G401.6 (cell line): Measurements from ENCODE around the gene CFAP251.

Source experiments
- FAIRE-seq: peaks from 2 replicates; lab custom pipeline; 2012; peaks lifted over from hg19 to GRCh38; lab: Jason Lieb, UNC

The CFAP251 gene

GRCh38 chr12:121946313-121947025 is 28.1 kb downstream of the CFAP251 start:
- no peak for FAIRE-seq

DNA sequence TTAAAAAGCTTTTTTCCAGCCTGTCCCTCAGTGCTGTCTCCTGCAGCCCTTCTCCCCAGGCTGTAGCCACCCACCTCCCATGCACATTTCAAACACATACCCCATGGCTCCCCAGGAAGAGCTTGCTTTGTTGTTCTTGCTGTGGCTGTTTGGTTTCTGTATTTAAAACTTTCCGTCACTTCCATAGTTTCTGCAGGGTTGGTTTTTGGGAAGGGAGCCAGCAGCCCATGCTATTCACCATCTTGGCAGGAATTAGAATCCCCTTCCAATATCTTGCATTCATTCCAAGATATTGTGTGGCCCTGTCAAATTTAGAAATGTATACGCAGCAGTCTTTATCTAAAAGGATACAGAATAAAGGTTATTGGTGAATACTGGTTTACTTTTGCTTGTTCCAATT is 29.6 kb downstream of the CFAP251 start:
- no peak for FAIRE-seq

DNA sequence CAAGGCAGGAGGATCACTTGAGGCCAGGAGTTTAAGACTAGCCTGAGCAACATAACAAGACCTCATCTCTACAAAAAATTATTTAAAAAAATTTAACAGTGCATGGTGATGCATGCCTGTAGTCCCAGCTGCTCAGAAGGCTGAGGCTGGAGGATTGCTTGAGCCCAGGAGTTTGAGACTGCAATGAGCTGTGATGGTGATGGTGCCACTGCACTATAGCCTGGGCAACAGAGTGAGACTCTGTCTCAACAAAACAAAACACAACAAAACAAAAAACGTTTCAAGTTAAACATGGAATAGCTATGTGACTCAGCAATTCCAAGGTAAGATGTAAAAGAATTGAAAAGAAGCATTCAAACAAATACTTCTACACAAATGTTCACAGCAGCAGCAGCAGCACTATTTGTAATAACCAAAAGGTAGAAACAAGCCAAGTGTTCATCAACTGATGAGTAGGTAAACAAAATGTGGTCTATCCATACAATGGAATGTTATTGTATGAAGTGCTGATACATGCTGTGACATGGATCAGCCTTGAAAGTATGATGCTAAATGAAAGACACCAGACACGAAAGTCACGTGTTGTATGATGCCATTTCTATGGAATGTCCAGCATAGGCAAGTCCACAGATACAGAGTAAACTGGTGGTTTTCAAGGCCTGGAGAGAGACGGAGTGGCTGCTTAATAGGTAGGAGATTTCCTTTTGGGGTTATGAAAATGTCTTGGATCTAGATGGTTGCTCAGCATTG is 31.4 kb downstream of the CFAP251 start:
- no peak for FAIRE-seq

- no peak for FAIRE-seq
Measured at GRCh38 chr12:121953117-121953692, 34.8 kb downstream of the CFAP251 start.

DNA sequence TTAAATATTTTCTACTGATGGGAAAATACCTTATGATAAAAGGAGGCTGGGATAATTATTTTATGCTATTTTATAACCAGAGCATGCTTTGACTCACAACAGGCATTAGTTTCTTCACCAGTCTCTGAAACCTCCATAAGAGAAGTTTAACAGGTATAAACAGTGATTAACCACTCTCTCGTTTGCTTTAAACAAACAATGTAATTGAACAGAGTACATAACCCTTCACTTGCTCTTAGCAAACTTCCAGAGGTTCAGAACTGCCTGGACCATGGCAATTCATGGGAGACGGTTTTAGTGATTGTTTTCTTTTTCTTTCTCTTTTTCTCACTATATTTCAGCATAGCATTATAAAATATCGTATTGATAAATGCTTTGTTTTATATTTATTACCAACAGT is 35.3 kb downstream of the CFAP251 start:
- FAIRE-seq = no peak

DNA sequence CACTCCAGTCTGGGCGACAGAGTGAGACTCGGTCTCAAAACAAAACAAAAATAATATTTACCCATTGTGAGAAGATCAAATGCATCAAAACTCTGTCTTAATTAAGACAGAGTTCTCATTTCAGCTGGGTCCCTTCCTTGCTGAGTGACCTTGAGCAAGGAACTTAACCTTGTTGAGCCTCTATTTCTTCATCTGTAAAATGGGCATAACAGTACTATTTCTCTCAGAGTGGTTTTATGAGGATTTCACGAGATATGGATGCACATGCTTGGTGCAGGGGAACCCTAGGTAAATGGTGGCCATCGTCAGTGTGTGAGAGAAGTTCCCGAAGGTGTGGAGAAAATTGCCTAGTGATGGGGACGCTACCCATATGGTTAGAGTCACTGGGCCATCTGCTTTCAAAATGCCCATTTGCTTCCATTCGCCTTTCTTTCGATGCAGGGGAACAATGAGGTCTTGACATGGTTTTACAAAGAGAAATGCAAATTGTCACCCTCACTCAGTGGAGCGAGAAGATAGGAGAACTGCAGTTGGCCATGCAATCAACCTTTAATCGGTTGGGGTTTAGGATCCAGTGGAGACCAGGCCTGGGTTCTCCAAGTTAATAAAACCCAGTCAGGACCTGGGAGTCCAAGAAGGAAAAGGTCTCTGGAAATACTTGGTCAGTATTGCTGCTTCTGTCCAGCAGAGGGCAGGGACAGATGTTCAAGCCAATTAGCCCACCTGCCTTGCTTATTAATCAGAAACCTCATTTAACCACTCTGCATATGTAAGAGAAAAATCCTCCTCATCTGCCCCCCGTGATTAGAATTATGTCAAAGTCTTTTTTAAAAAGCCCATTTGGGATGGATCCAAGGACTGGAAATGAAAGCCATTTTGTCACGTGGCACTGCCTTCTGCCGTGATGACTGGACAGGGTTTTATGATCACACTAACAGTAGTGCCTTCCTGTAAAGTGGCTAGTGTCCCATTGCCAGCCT is 37.2 kb downstream of the CFAP251 start:
- FAIRE-seq = no peak

DNA sequence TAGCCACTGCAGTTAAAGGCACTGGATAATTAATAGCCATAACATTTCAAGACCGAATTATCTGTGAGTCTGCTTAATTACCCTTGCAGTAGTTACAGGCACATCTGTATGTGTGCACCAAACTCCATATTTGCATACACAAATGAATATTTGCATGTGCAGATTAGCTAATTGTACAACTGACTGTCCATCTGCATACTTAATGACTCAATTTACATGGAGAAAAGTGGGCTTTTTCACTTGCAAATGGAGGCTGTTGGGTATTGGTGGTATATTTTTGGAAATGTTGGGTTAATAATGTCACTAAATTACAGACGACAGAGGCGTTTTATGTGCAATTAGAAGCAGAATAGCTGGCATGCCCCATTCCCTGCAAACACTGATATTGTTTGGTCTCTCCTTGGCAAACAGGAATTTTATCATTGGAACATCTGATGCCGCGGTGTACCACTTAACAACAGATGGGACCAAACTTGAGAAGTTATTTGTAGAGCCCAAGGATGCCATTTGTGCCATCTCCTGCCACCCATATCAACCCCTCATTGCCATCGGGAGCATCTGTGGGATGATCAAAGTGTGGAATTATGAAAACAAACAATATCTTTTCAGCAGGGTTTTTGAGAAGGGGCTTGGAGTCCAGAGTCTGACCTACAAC is 39.6 kb downstream of the CFAP251 start:
- no peak for FAIRE-seq

DNA sequence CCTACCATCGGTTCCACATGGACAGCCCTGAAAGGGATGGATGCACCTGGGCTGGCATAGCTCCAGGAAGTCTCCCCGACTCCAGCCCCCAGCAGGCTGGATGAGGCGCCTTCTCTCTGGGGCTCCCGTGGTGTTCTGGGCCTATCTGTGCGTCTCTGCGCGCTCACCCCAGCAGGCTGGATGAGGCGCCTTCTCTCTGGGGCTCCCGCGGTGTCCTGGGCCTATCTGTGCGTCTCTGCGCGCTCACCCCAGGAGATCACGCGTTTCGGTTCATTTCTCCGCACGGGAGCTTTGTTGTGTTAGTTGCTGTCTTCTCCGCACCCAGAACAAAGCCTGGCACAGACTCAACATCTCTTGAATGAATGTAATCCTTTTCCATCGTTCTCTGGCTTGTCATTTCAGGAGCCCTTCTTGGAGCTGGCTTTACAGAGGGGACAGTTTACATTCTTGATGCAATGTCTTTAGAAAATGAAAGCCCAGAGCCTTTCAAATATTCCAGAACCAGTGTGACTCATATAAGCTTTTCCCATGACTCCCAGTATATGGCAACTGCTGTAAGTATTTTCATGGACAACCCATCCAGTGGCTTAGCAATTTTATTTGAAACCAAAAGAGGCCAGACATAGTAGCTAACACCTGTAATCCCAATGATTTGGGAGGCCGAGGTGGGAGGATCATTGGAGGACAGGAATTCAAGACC is 40.3 kb downstream of the CFAP251 start:
- no peak for FAIRE-seq

DNA sequence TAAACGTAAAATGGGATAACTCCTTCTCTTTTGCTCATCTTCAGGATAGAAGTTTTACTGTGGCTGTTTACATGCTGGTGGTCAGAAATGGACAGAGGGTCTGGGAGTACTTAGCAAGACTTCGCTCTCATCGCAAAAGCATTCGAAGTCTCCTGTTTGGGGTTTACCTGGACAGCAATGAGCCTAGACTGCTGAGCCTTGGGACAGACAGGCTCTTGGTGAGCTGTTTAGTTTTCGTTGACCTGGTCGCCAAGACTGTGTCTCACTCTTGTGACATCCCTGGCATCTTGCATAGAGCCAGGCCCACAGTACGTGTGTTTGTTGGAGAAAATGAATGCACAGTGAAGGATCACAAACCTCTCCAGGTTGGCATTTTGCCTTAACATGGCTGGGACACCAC is 42.1 kb downstream of the CFAP251 start:
- no peak for FAIRE-seq

DNA sequence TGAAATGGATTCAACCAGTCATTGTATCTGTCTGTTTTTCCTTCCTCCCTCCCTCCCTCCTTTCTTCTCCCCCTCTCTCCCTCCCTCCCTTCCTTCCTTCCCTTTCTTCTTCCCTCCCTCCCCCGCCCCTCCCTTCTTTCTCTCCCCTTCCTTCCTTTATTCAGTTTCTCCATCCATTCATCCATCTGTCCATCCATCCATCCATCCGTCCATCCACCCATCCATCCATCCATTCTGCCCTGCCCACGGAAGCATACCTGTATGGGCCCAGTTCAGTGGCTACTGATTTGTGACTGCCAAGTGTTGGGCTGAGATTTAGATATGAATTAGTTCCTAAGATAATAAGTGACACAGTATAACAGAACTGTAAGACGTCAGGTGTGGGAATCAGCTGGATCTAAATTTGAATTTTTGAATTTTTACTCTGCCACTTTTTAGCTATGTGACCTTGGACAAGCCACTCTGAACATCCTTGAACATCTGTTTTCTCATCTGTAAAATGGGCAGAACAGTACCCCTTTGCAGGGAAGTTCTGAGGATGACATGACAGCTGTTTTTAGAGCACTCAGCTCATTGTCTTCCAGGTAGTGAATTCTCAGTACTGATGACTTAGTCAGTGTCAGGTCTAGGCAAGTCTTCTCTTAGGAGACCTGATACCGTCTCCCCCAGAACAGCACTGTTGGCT is 42.9 kb downstream of the CFAP251 start:
- FAIRE-seq = no peak

DNA sequence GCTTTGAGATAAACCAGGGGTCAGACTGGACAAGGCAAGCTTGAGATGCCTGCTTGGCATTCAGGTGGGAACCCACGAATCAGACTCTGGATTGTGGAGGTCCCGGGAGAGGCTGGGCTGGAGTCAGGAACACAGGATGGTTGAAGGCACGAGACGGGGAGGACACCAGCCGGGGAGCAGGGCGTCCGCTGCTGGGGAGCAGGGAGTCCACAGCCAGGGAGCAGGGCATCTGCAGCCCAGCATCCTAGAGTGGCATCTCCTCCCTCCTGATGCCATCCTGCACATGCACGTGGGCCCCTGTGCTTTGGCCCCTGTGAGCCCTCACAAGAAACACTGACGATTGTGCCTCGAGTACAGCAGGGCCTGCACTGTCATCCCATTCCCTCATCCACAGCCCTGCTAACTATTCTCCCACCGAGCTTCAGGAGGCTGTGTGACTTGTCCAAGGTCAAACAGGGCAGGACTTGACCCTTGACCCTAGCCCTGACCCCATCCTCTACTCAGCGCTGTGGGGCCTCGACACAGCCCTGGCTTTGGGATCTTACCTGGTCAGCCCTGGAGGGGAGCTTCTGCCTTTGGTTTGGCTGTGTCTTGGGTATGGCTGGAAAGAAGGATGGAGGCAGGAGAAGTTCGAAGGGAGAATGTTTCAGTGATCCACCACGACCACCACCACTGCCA is 45.1 kb downstream of the CFAP251 start:
- no peak for FAIRE-seq

DNA sequence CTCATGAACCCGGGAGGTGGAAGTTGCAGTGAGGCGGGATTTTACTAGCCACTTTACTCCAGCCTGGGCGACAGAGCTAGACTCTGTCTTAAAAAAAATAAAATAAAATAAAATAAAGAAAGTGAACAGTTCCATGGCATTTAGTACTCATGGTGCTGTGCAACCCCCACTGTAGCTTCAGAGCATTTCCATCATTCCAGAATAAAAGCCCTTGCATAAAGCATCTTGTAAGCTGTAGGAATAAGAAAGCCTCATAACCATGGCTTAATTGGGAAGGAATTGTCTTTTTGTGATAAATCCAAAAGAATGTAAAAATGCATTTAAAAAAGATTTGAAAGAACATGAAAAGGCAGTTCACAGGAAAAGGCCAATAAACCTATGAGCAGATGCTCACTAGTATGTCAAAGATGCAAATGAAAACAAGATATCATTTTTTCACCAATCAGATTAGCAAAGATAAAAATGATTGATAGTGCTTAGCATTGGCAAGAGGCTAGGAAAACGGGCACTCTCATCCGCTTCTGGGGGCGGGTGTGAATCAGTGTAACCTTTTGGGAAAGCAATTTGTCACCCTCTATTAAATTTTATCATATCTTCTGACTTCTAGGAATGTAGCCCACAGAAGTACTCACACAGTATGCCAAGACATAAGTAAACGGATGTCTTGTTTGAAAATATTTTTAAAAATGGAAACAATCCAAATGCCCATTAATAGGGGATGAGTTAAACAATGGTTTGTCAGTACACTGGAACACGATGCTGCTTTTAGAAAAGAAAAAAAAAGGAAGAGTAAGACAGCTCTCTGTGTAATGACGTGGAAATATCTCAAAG is 46.6 kb downstream of the CFAP251 start:
- no peak for FAIRE-seq

- FAIRE-seq = no peak
Measured at GRCh38 chr12:121966959-121967358, 48.6 kb downstream of the CFAP251 start.

- no peak for FAIRE-seq
Measured at GRCh38 chr12:121968876-121969275, 50.5 kb downstream of the CFAP251 start.

DNA sequence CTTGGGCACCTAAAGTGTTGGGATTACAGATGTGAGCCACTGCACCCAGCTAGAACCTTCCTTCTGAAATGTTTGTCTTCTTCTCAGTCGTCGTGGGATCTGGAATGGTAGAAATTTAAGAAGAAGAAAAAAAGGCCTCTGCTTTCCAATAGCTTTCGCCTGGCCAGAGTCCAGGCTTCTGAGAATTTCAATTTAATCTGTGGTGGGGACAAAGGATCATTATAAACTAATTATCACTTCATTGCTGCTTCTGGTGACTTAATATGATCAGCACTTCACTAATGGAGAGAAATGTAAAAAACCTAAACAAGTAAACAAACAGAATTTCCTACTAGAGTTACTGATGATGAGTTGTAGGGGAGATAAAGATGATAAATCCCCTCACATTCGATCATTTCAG is 51.3 kb downstream of the CFAP251 start:
- no peak for FAIRE-seq

- no peak for FAIRE-seq
Measured at GRCh38 chr12:121970581-121971300, 52.3 kb downstream of the CFAP251 start.

- FAIRE-seq = no peak
Measured at GRCh38 chr12:121974026-121974985, 55.9 kb downstream of the CFAP251 start.
